CD4-positive, alpha-beta T cell (primary cell): ENCODE data around the gene SGCB. TPM values are rescaled to one million over a fixed set of nuclear protein-coding genes. Genes with fewer than 3 reads are reported as not detected.

ENCODE experiments used
- ATAC-seq: fragments of 200-7000 bp; cut with Tn5 transposase; one replicate; pipeline ENCODE4 v1.10.0; 2022; ENCODE audit warnings: mild to moderate bottlenecking; ENCODE audit not compliant: poor library complexity
- CTCF ChIA-PET: fragments of 350-600 bp; sonication (Branson Sonifier 250); formaldehyde crosslinking; loops from one replicate; lab custom pipeline; 2021; ENCODE audit warnings: antibody characterized with exemption, inconsistent platforms; lab: Charles Lee
- POLR2A ChIA-PET: fragments of 350-600 bp; sonication (Branson Sonifier 250); formaldehyde crosslinking; loops from one replicate; lab custom pipeline; 2021; ENCODE audit warnings: antibody characterized with exemption, inconsistent platforms; lab: Charles Lee
- DNase-seq, 14 experiments: peaks; one replicate each; pipeline ENCODE4 v3.0.0-alpha.2; 2013 to 2020; ENCODE audit warnings: mixed read lengths in 2 of 14
- H3K27ac ChIP-seq, 2 donors: one replicate each; pipeline versions ENCODE4 v1.5.1 to v1.7.0; 2013; ENCODE audit warnings: low read length in 2 of 2, low read depth in 1 of 2, mild to moderate bottlenecking in 1 of 2
- H3K27me3 ChIP-seq, 2 experiments: 1 replicate in 1 of 2; 2 replicates in 1 of 2; pipeline versions ENCODE4 v1.6.1 to v1.7.0; 2013; ENCODE audit warnings: low read length in 2 of 2, control low read depth in 1 of 2, mild to moderate bottlenecking in 1 of 2, moderate library complexity in 1 of 2; ENCODE audit not compliant: insufficient read depth in 2 of 2, control insufficient read depth in 1 of 2
- H3K36me3 ChIP-seq: one replicate; pipeline ENCODE4 v1.6.1; 2013; ENCODE audit warnings: low read length, control low read depth; ENCODE audit not compliant: insufficient read depth
- H3K4me1 ChIP-seq: one replicate; pipeline ENCODE4 v1.6.1; 2013; ENCODE audit warnings: low read length, control low read depth; ENCODE audit not compliant: insufficient read depth
- H3K4me3 ChIP-seq: one replicate; pipeline ENCODE4 v1.5.1; 2013; ENCODE audit warnings: mild to moderate bottlenecking, low read length, moderate library complexity
- H3K9me3 ChIP-seq, 2 experiments: 1 replicate in 1 of 2; 2 replicates in 1 of 2; pipeline versions ENCODE4 v1.6.1 to v1.7.0; 2013; ENCODE audit warnings: low read length in 2 of 2, mild to moderate bottlenecking in 2 of 2, control low read depth in 1 of 2, moderate library complexity in 1 of 2; ENCODE audit not compliant: control insufficient read depth in 1 of 2, insufficient read depth in 1 of 2
- H3K27ac Mint-ChIP-seq: one replicate; pipeline ENCODE4 v1.8.0; 2020; ENCODE audit warnings: mixed read lengths
- H3K27me3 Mint-ChIP-seq: one replicate; pipeline ENCODE4 v1.8.0; 2021; ENCODE audit warnings: mixed read lengths
- H3K36me3 Mint-ChIP-seq: one replicate; pipeline ENCODE4 v1.8.0; 2021; ENCODE audit warnings: low read depth, mixed read lengths
- H3K4me1 Mint-ChIP-seq: one replicate; pipeline ENCODE4 v1.8.0; 2021; ENCODE audit warnings: low read depth, mixed read lengths
- H3K4me3 Mint-ChIP-seq: one replicate; pipeline ENCODE4 v1.8.0; 2020; ENCODE audit warnings: mild to moderate bottlenecking, mixed read lengths
- H3K9me3 Mint-ChIP-seq: one replicate; pipeline ENCODE4 v1.8.0; 2020; ENCODE audit warnings: mixed read lengths
- CTCF ChIP-seq: fragments of 200-600 bp; IDR thresholded peaks from one replicate; pipeline ENCODE4 v1.8.0; 2022; ENCODE audit warnings: antibody characterized with exemption, mild to moderate bottlenecking
- intact Hi-C, 2 experiments: fragments of 100-400 bp; cut with DNase I in 1 of 2; cut with micrococcal nuclease in 1 of 2; formaldehyde crosslinking; loops; one replicate each; pipeline versions ENCODE4 v1.15.1 to v1.9.0; 2023 to 2025; cut with DNase I, micrococcal nuclease
- total RNA-seq, 174 experiments: library from RNA in 2 of 174; stranded (reverse) in 2 of 174; gene quantifications; one replicate each; pipeline ENCODE4 v1.2.3 and lab custom pipeline; 2021 to 2026

The SGCB gene
- total RNA-seq, 2 experiments from 2014 or later, result 3.8 to 4.1 TPM

- Mint-ChIP-seq H3K9me3 (no peaks in the 10 kb centered on the region), H3K4me1 (no peaks in the 10 kb centered on the region), H3K36me3 (peaks cover 14% of the 10 kb centered on the region), H3K27ac (no peak within 1 kb of the TSS), H3K27me3 (no peaks in the 10 kb centered on the region), H3K4me3 (no peak within 1 kb of the TSS)
- intact Hi-C loops, result no loop called here
- Histone ChIP-seq H3K27me3 (no peaks in the 10 kb centered on the region), H3K36me3 (no peaks in the 10 kb centered on the region), H3K27ac (no peak within 1 kb of the TSS), H3K4me3 (no peak within 1 kb of the TSS), H3K4me1 (no peaks in the 10 kb centered on the region), H3K9me3 (no peaks in the 10 kb centered on the region)
- ChIA-PET POLR2A (no interaction called here), CTCF (no interaction called here)
- DNase-seq (no peak), ATAC-seq (no peak)
- no peak for TF ChIP-seq CTCF
Observed at GRCh38 chr4:52019936-52020657, 18.0 kb downstream of the SGCB start, which contains the start of gene LRRC66. Gene LRRC66 (minus strand): TSS chr4:52020363. CDS start chr4:52017613, 2,750 bp downstream.

- no peaks in the 10 kb centered on the region for H3K9me3 Mint-ChIP-seq
- POLR2A ChIA-PET, result no interaction called here
- intact Hi-C loops, result no loop called here
- no peaks in the 10 kb centered on the region for H3K4me1 ChIP-seq
- H3K36me3 ChIP-seq, result no peaks in the 10 kb centered on the region
- H3K9me3 ChIP-seq, result no peaks in the 10 kb centered on the region
- no peak overlapping the region for H3K27ac ChIP-seq
- DNase-seq, result no peak
- no peak for TF ChIP-seq CTCF
- peaks cover 2% of the 10 kb centered on the region for H3K36me3 Mint-ChIP-seq
- H3K27ac Mint-ChIP-seq, result no peak overlapping the region
- ATAC-seq, result no peak
- CTCF ChIA-PET, result no interaction called here
- no peaks in the 10 kb centered on the region for H3K27me3 ChIP-seq
- no peak overlapping the region for H3K4me3 Mint-ChIP-seq
- no peaks in the 10 kb centered on the region for H3K4me1 Mint-ChIP-seq
- no peaks in the 10 kb centered on the region for H3K27me3 Mint-ChIP-seq
- H3K4me3 ChIP-seq, result no peak overlapping the region
Observed at GRCh38 chr4:52017814-52018213, 20.3 kb downstream of the SGCB start.

GRCh38 chr4:52016981-52017380, 21.1 kb downstream of the SGCB start:
- H3K9me3 Mint-ChIP-seq, result no peaks in the 10 kb centered on the region
- Histone ChIP-seq H3K4me3 (no peak overlapping the region), H3K9me3 (no peaks in the 10 kb centered on the region), H3K36me3 (no peaks in the 10 kb centered on the region), H3K27me3 (no peaks in the 10 kb centered on the region), H3K4me1 (no peaks in the 10 kb centered on the region), H3K27ac (no peak overlapping the region)
- no peak for TF ChIP-seq CTCF
- no peaks in the 10 kb centered on the region for H3K4me1 Mint-ChIP-seq
- no peak overlapping the region for H3K27ac Mint-ChIP-seq
- DNase-seq (no peak), ATAC-seq (no peak)
- no peaks in the 10 kb centered on the region for H3K27me3 Mint-ChIP-seq
- intact Hi-C loops, result no loop called here
- CTCF ChIA-PET, result no interaction called here
- no peaks in the 10 kb centered on the region for H3K36me3 Mint-ChIP-seq
- H3K4me3 Mint-ChIP-seq, result no peak overlapping the region
- POLR2A ChIA-PET, result no interaction called here
